ENCODE data around the gene GKN1. TPM values are rescaled to one million over a fixed set of nuclear protein-coding genes. Genes with fewer than 3 reads are reported as not detected.

Gene GKN1, protein sequence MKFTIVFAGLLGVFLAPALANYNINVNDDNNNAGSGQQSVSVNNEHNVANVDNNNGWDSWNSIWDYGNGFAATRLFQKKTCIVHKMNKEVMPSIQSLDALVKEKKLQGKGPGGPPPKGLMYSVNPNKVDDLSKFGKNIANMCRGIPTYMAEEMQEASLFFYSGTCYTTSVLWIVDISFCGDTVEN
- not detected for total RNA-seq

DNA sequence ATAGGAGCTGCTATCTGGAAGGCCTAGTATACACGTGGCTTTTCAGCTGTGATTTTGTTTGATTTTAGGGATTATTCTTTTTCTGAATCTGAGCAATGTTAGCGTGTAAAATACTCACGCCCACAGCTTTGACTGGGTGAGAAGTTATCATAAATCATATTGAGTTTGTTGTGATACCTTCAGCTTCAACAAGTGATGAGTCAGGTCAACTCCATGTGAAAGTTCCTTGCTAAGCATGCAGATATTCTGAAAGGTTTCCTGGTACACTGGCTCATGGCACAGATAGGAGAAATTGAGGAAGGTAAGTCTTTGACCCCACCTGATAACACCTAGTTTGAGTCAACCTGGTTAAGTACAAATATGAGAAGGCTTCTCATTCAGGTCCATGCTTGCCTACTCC, at the start of gene GKN1:
GKN1 (plus strand) TSS at position 386 of the 400 bp plus-strand sequence. CDS start 42 bp downstream, outside the sequence.
- 57% methylated on average over 3 of the region's 3 CpGs for WGBS
- no peak for TF ChIP-seq POLR2A (IDR thresholded peaks at IDR 0.05; ENCODE audit: low read depth)
- no peak for TF ChIP-seq CTCF (IDR thresholded peaks at IDR 0.05)
- no peak for TF ChIP-seq EP300 (IDR thresholded peaks at IDR 0.05)
- no peak for TF ChIP-seq POLR2AphosphoS5 (IDR thresholded peaks at IDR 0.05)
- no peak for DNase-seq (ENCODE audit: extremely low spot score)
- H3K36me3 ChIP-seq: no peaks in the 10 kb centered on the region
- intact Hi-C loops (cut with DNase I): no loop called here
- no peaks in the 10 kb centered on the region for H3K4me1 ChIP-seq
- no peaks in the 10 kb centered on the region for H3K9me3 ChIP-seq
- H3K4me3 ChIP-seq: no peak within 1 kb of the TSS
- H3K27me3 ChIP-seq: peaks cover 0 to 3% (median 0%) of the 10 kb centered on the region in 4 donors
- H3K27ac ChIP-seq (replicated peaks in 1 of 4): no peak within 1 kb of the TSS

DNA sequence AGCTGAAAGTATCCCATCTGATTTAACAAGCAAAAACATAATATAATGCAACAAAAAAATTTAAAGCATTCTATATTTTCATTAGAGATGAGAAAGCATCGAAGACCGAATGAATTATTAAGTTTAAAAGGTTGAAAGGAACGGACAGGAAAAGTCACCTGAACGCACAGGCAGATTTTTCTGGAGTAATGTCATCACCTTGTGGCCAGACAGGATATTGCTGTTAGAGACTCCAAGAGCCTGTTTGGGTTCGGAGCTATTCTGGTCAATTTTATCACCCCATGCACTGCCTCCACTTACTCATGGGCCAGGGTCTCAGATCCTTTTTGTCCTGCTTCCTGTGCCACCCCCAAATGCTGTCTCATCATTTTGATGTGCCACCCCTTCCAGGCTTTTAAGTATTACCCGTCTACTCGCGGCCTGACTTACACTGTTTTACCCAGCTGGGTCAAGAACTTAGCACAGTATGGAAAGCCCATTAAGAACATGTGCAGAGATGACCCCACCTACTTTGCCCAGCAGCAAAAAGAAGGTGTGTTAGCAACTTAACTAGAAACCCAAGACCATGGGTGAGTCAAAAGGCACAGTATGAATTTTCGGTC, 49.0 kb upstream of the GKN1 start:
- TF ChIP-seq POLR2AphosphoS5 (IDR thresholded peaks at IDR 0.05) (no peak), CTCF (IDR thresholded peaks at IDR 0.05) (peak; percentile 77 to 89 (median 84)), POLR2A (IDR thresholded peaks at IDR 0.05; ENCODE audit: low read depth) (no peak), EP300 (IDR thresholded peaks at IDR 0.05) (no peak)
- intact Hi-C loops (cut with DNase I): loop anchor here (5.0 kb wide), 1 partner anchor 458 kb away; the partner anchor contains the start of genes APLF and FBXO48
- no peak for DNase-seq (ENCODE audit: extremely low spot score)
- Histone ChIP-seq H3K36me3 (no peaks in the 10 kb centered on the region), H3K27ac (replicated peaks in 1 of 4) (no peak overlapping the region), H3K4me1 (no peaks in the 10 kb centered on the region), H3K4me3 (no peak overlapping the region), H3K27me3 (no peaks in the 10 kb centered on the region), H3K9me3 (no peaks in the 10 kb centered on the region)
- 44% methylated on average over 9 of the region's 9 CpGs for WGBS

GRCh38 chr2:68926796-68927195, 47.6 kb upstream of the GKN1 start:
- no peak overlapping the region for H3K27ac ChIP-seq (replicated peaks in 1 of 4)
- no peak for TF ChIP-seq EP300 (IDR thresholded peaks at IDR 0.05)
- no peak for TF ChIP-seq POLR2A (IDR thresholded peaks at IDR 0.05; ENCODE audit: low read depth)
- no peak for TF ChIP-seq CTCF (IDR thresholded peaks at IDR 0.05)
- no peak for TF ChIP-seq POLR2AphosphoS5 (IDR thresholded peaks at IDR 0.05)
- no peak for DNase-seq (ENCODE audit: extremely low spot score)
- no peaks in the 10 kb centered on the region for H3K4me1 ChIP-seq
- intact Hi-C loops (cut with DNase I): loop anchor here (5.0 kb wide), 1 partner anchor 459 kb away; the partner anchor contains the start of genes APLF and FBXO48
- H3K27me3 ChIP-seq: no peaks in the 10 kb centered on the region
- 64% methylated on average over 4 of the region's 4 CpGs for WGBS
- no peaks in the 10 kb centered on the region for H3K9me3 ChIP-seq
- no peaks in the 10 kb centered on the region for H3K36me3 ChIP-seq
- no peak overlapping the region for H3K4me3 ChIP-seq

DNA sequence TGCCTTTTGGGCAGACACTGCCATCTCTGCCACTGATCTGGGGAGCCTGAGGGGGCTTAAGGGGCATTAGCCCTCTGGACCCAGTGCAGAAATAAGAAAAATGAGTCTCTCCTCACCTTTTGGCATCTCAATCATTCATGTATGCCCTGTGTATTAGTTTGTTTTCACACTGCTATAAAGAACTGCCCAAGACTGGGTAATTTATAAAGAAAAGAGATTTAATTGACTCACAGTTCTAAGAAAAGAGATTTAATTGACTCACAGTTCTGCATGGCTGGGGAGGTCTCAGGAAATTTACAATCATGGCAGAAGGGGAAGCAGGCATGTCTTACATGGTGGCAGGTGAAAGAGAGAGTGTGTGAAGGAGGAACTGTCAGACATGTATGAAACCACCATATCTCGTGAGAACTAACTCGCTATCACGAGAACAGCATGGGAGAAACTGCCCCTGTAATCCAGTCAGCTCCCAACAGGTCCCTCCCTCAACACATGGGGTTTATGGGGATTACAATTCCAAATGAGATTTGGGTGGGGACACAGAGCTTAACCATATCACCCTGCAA, 43.2 kb upstream of the GKN1 start:
- Histone ChIP-seq H3K4me1 (no peaks in the 10 kb centered on the region), H3K4me3 (no peak overlapping the region), H3K9me3 (no peaks in the 10 kb centered on the region), H3K27me3 (no peaks in the 10 kb centered on the region), H3K36me3 (no peaks in the 10 kb centered on the region), H3K27ac (replicated peaks in 1 of 4) (no peak overlapping the region)
- TF ChIP-seq EP300 (IDR thresholded peaks at IDR 0.05) (no peak), POLR2AphosphoS5 (IDR thresholded peaks at IDR 0.05) (no peak), CTCF (IDR thresholded peaks at IDR 0.05) (no peak), POLR2A (IDR thresholded peaks at IDR 0.05; ENCODE audit: low read depth) (no peak)
- DNase-seq (ENCODE audit: extremely low spot score): peak; percentile 57
- WGBS: 97% methylated on average over 3 of the region's 3 CpGs
- intact Hi-C loops (cut with DNase I): no loop called here

All from esophagus muscularis mucosa (tissue), 4 donors.